Measurements from ENCODE around the gene TGM2. TPM values are rescaled to one million over a fixed set of nuclear protein-coding genes. Genes with fewer than 3 reads are reported as not detected.

The TGM2 gene
- total and polyA plus RNA-seq, 5 experiments from 2014 or later = not detected

DNA sequence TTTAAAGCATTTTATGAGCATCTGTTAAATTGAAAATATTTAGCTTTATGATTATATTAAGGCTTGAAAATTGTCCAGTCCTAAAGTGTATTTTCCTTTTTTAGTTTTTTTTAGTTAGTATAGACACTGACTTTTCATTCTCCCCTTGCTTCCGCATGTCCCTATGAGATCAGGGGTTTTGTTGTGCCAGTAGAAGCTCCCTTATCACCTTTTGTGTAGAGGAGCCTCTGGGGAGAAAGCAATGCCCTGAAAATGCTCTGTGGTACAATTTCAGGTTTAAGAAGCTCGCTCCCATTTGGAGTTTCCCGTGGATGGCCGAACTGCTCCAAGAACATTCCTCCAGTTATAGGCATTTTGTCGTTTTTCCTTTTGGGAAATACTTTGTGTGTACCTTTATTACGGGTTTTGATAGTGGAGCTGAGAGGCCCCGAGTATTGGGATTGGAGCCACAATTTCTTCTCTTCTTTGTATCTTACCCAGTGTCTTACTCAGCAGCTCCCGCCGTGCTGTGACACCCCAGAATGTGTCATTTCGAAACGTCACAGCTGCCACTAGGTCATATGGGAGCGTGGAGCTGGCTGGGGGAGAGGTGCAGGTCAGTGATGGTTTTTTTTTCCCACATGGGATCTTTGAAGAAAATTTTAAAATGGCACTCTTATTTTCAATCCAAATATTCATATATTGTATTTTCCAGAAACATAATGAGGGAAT lies 81.6 kb downstream of the TGM2 start:
- Mint-ChIP-seq H3K4me3 (no peak overlapping the region), H3K36me3 (peaks cover 8 to 97% (median 39%) of the 10 kb centered on the region in 3 donors), H3K27me3 (no peaks in the 10 kb centered on the region), H3K27ac (peak overlapping the region in 1 of 10 donors; percentile 15), H3K4me1 (peaks cover 14 to 25% (median 23%) of the 10 kb centered on the region in 4 donors), H3K9me3 (peaks cover 0 to 5% (median 0%) of the 10 kb centered on the region in 9 donors)
- DNase-seq (no peak), ATAC-seq (no peak)
- POLR2A ChIA-PET = no interaction called here

DNA sequence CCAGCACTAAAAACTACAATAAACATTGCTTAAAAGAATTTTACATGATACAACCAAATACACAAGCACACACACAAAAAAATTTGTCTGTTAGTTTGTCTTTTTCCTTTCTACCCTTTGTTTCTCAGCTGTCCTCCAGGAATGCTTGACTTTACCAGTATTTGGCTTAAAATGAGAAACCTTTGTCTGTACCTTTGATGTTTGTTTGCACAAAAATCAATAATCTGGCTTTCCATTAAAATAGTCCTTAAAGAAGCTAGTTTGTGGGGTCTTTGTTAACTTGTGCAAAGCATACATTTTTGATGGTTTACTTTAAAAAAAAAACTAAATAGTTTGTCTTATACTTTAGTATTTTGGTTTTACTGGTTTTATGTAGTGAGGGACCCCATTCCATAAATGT lies 82.2 kb downstream of the TGM2 start:
- ATAC-seq = no peak
- POLR2A ChIA-PET = no interaction called here
- no peak overlapping the region for H3K27ac Mint-ChIP-seq

DNA sequence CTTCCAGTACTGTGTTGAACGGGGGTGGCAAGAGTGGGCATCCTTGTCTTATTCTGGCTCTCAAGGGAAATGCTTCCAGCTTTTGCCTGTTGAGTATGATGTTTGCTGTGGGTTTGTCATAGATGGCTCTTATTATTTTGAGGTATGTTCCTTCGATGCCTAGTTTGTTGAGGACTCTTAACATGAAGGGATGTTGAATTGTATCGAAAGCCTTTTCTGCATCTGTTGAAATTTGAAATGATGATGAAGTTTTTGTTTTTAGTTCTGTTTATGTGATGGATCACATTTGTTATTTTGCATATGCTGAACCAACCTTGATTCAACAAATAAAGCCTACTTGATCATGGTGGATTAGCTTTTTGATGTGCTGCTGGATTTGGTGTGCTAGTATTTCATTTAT lies 83.5 kb downstream of the TGM2 start:
- H3K27ac Mint-ChIP-seq = peak overlapping the region in 4 of 10 donors; percentile 3 to 65 (median 32)
- peaks cover 20 to 95% (median 34%) of the 10 kb centered on the region in 3 donors for H3K36me3 Mint-ChIP-seq
- ATAC-seq (no peak), DNase-seq (no peak)
- no peak overlapping the region for H3K4me3 Mint-ChIP-seq
- POLR2A ChIA-PET = interaction anchor here (0.6 kb wide), 1 partner anchor 33 kb away, joined by 6 read pairs; no protein-coding TSS in a partner anchor
- peaks cover 21 to 31% (median 27%) of the 10 kb centered on the region in 4 donors for H3K4me1 Mint-ChIP-seq
- H3K9me3 Mint-ChIP-seq = peaks cover 0 to 5% (median 0%) of the 10 kb centered on the region in 9 donors
- H3K27me3 Mint-ChIP-seq = no peaks in the 10 kb centered on the region

More for the DNA sequence above, 82.2 kb downstream of the TGM2 start:
- H3K9me3 Mint-ChIP-seq = peaks cover 0 to 5% (median 0%) of the 10 kb centered on the region in 9 donors
- no peak for DNase-seq
- H3K27me3 Mint-ChIP-seq = no peaks in the 10 kb centered on the region
- peaks cover 13 to 97% (median 38%) of the 10 kb centered on the region in 3 donors for H3K36me3 Mint-ChIP-seq
- peaks cover 17 to 25% (median 23%) of the 10 kb centered on the region in 4 donors for H3K4me1 Mint-ChIP-seq
- H3K4me3 Mint-ChIP-seq = no peak overlapping the region

DNA sequence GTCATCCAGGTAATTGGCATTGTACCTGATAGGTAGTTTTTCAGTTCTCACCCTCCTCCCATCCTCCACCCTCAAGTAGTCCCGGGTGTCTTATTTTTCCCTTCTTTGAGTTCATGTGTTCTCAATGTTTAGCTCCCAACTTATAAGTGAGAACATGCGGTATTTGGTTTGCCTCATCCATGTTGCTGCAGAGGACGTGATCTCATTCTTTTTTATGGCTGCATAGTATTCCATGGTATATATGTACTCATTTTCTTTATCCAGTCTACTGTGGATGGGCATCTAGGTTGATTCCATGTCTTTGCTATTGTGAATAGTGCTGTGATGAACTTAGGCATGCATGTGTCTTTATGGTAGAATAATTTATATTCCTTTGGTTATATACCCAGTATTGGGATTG lies 85.7 kb downstream of the TGM2 start:
- no peak for DNase-seq
- peaks cover 21 to 39% (median 33%) of the 10 kb centered on the region in 4 donors for H3K4me1 Mint-ChIP-seq
- no peak overlapping the region for H3K27ac Mint-ChIP-seq
- no peaks in the 10 kb centered on the region for H3K27me3 Mint-ChIP-seq
- no peak for ATAC-seq
- POLR2A ChIA-PET = no interaction called here
- no peak overlapping the region for H3K4me3 Mint-ChIP-seq
- peaks cover 20 to 93% (median 32%) of the 10 kb centered on the region in 3 donors for H3K36me3 Mint-ChIP-seq
- H3K9me3 Mint-ChIP-seq = peaks cover 0 to 5% (median 0%) of the 10 kb centered on the region in 9 donors

DNA sequence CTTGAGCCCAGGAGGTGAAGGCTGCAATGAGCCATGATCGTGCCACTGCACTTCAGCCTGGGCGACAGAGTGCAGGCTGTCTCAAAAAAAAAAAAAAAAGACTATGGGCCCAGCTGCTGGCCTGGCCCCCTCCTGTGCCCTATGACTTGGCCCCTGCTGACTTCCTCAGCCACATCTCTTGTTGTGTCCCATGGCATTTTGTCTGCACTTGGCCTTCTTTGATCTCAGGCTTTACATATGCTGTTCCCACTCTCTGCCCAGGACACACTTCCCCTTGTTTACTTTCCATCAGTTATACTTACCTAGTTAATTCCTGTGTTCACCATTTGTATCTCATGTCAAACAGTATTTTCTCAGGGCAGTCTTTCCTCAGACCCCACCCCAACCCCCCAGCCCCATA lies 87.0 kb downstream of the TGM2 start:
- peaks cover 0 to 5% (median 0%) of the 10 kb centered on the region in 9 donors for H3K9me3 Mint-ChIP-seq
- no peak overlapping the region for H3K4me3 Mint-ChIP-seq
- H3K36me3 Mint-ChIP-seq = peaks cover 20 to 91% (median 28%) of the 10 kb centered on the region in 3 donors
- POLR2A ChIA-PET = no interaction called here
- peaks cover 30 to 51% (median 38%) of the 10 kb centered on the region in 4 donors for H3K4me1 Mint-ChIP-seq
- ATAC-seq (no peak), DNase-seq (no peak)
- H3K27me3 Mint-ChIP-seq = no peaks in the 10 kb centered on the region
- peak overlapping the region in 1 of 10 donors; percentile 27 for H3K27ac Mint-ChIP-seq

Other genes starting within 250 kb of the TGM2 start
- gene TTI1, start 131.8 kb downstream of the TGM2 start, total RNA-seq = 10 to 100 TPM; 25.9 to 27.1 TPM
- 10 to 100 TPM; 10.0 to 15.3 (median 12.0) TPM for gene TTI1, start 131.8 kb downstream of the TGM2 start, polyA plus RNA-seq
- 10 to 100 TPM; 41.9 to 48.1 TPM for gene RPRD1B, start 131.5 kb downstream of the TGM2 start, total RNA-seq
- 1 to 10 TPM; 2.9 to 4.9 (median 4.0) TPM for gene RPRD1B, start 131.5 kb downstream of the TGM2 start, polyA plus RNA-seq
- not detected for gene KIAA1755, start 95.5 kb upstream of the TGM2 start, total RNA-seq
- not detected for gene KIAA1755, start 95.5 kb upstream of the TGM2 start, polyA plus RNA-seq
- gene BPI, start 138.9 kb upstream of the TGM2 start, total RNA-seq = not detected
- not detected for gene BPI, start 138.9 kb upstream of the TGM2 start, polyA plus RNA-seq
- not detected for gene LBP, start 181.2 kb upstream of the TGM2 start, total RNA-seq
- not detected for gene LBP, start 181.2 kb upstream of the TGM2 start, polyA plus RNA-seq

All from naive thymus-derived CD8-positive, alpha-beta T cell (primary cell).